HG02970 (cell line): ENCODE results near the gene PRKG1.

ENCODE experiments used
- ATAC-seq: cut with Tn5 transposase; IDR thresholded peaks from one replicate; pipeline ENCODE4 v1.9.1; 2021; ENCODE audit warnings: mild to moderate bottlenecking, moderate library complexity, moderate number of reproducible peaks; ENCODE audit not compliant: unreplicated experiment, low FRiP score

PRKG1 gene

GRCh38 chr10:52250510-52250909 lies 1176.2 kb downstream of the PRKG1 start:
- no peak for ATAC-seq

GRCh38 chr10:52252307-52252706 lies 1178.0 kb downstream of the PRKG1 start:
- ATAC-seq: no peak

GRCh38 chr10:52256832-52257691 lies 1182.8 kb downstream of the PRKG1 start:
- peak; percentile 97 for ATAC-seq

- ATAC-seq: peak; percentile 74
Measured at GRCh38 chr10:52257692-52258075, 1183.4 kb downstream of the PRKG1 start.

GRCh38 chr10:52258799-52259425 lies 1184.6 kb downstream of the PRKG1 start:
- no peak for ATAC-seq

- ATAC-seq: no peak
Measured at GRCh38 chr10:52259426-52259812, 1185.1 kb downstream of the PRKG1 start.

GRCh38 chr10:52261362-52261761 lies 1187.1 kb downstream of the PRKG1 start:
- ATAC-seq: no peak

- ATAC-seq: no peak
Measured at GRCh38 chr10:52265131-52265926, 1191.0 kb downstream of the PRKG1 start.

GRCh38 chr10:52266858-52267257 lies 1192.6 kb downstream of the PRKG1 start:
- no peak for ATAC-seq

GRCh38 chr10:52268790-52269189 lies 1194.5 kb downstream of the PRKG1 start:
- ATAC-seq: no peak

GRCh38 chr10:52269233-52269632 lies 1194.9 kb downstream of the PRKG1 start:
- no peak for ATAC-seq

- ATAC-seq: no peak
Measured at GRCh38 chr10:52276163-52276562, 1201.9 kb downstream of the PRKG1 start.

- no peak for ATAC-seq
Measured at GRCh38 chr10:52276986-52277385, 1202.7 kb downstream of the PRKG1 start.

- no peak for ATAC-seq
Measured at GRCh38 chr10:52279546-52279945, 1205.3 kb downstream of the PRKG1 start.

GRCh38 chr10:52280051-52280450 lies 1205.8 kb downstream of the PRKG1 start:
- no peak for ATAC-seq

GRCh38 chr10:52283174-52283573 lies 1208.9 kb downstream of the PRKG1 start:
- ATAC-seq: no peak

- ATAC-seq: no peak
Measured at GRCh38 chr10:52284416-52285013, 1210.2 kb downstream of the PRKG1 start.

- ATAC-seq: no peak
Measured at GRCh38 chr10:52287866-52288265, 1213.6 kb downstream of the PRKG1 start.

GRCh38 chr10:52297747-52298146 lies 1223.5 kb downstream of the PRKG1 start:
- ATAC-seq: no peak

- no peak for ATAC-seq
Measured at GRCh38 chr10:52300599-52301277, 1226.5 kb downstream of the PRKG1 start.
